Suppressor macrophage treated with lipopolysaccharide for 4 hours (primary cell): Measurements from ENCODE around the gene REXO1.
A peak's percentile ranks its signal among the peaks of the same experiment; 100 is the strongest.

ENCODE experiments used
- DNase-seq: peaks from one replicate; pipeline ENCODE4 v3.0.0-alpha.2; 2020

REXO1 gene

GRCh38 chr19:1859331-1859781 lies 11.1 kb upstream of the REXO1 start:
- no peak for DNase-seq

- DNase-seq = no peak
Measured at GRCh38 chr19:1858412-1859081, 10.3 kb upstream of the REXO1 start.

GRCh38 chr19:1857648-1858326 lies 9.5 kb upstream of the REXO1 start:
- no peak for DNase-seq

GRCh38 chr19:1856698-1857603 lies 8.7 kb upstream of the REXO1 start:
- DNase-seq = peak; percentile 94

GRCh38 chr19:1856345-1856697 lies 8.0 kb upstream of the REXO1 start:
- DNase-seq = no peak

- DNase-seq = peak; percentile 35
Measured at GRCh38 chr19:1855828-1856255, 7.6 kb upstream of the REXO1 start.

- peak; percentile 97 for DNase-seq
Measured at GRCh38 chr19:1855040-1855827, 7.0 kb upstream of the REXO1 start.

GRCh38 chr19:1854542-1855039 lies 6.3 kb upstream of the REXO1 start:
- peak; percentile 39 for DNase-seq

- DNase-seq = no peak
Measured at GRCh38 chr19:1854039-1854541, 5.8 kb upstream of the REXO1 start.

GRCh38 chr19:1853295-1854038 lies 5.2 kb upstream of the REXO1 start:
- DNase-seq = peak; percentile 92

- no peak for DNase-seq
Measured at GRCh38 chr19:1852581-1853128, 4.4 kb upstream of the REXO1 start.

- no peak for DNase-seq
Measured at GRCh38 chr19:1851654-1852580, 3.6 kb upstream of the REXO1 start.

GRCh38 chr19:1850809-1851653 lies 2.7 kb upstream of the REXO1 start:
- no peak for DNase-seq

- DNase-seq = peak; percentile 17
Measured at GRCh38 chr19:1849886-1850398, 1.7 kb upstream of the REXO1 start.

- no peak for DNase-seq
Measured at GRCh38 chr19:1849132-1849474, 820 bp upstream of the REXO1 start.

GRCh38 chr19:1847684-1848398 lies 442 bp downstream of the REXO1 start:
- peak; percentile 49 for DNase-seq

GRCh38 chr19:1847348-1847683 lies 967 bp downstream of the REXO1 start:
- no peak for DNase-seq

- no peak for DNase-seq
Measured at GRCh38 chr19:1846517-1847204, 1.6 kb downstream of the REXO1 start.
